Middle frontal gyrus (tissue), 1 donor: ENCODE measurements around the gene ZNF467.

ENCODE experiments used
- DNase-seq: peaks from one replicate; pipeline ENCODE4 v3.0.0-alpha.2; 2015; ENCODE audit warnings: low spot score; ENCODE audit errors: extremely low spot score

ZNF467 gene

GRCh38 chr7:149772241-149772955, 990 bp downstream of the ZNF467 start:
- DNase-seq: no peak

- DNase-seq: peak; percentile 67
These were observed 1.6 kb downstream of the ZNF467 start for GRCh38 chr7:149771720-149772240.

GRCh38 chr7:149770728-149771636, 2.4 kb downstream of the ZNF467 start:
- DNase-seq: no peak

GRCh38 chr7:149769915-149770314, 3.5 kb downstream of the ZNF467 start:
- DNase-seq: no peak

GRCh38 chr7:149768931-149769330, 4.5 kb downstream of the ZNF467 start:
- DNase-seq: no peak

GRCh38 chr7:149767068-149767467, 6.3 kb downstream of the ZNF467 start:
- no peak for DNase-seq

- no peak for DNase-seq
These were observed 7.2 kb downstream of the ZNF467 start for GRCh38 chr7:149766135-149766675.

- DNase-seq: no peak
These were observed 7.8 kb downstream of the ZNF467 start for GRCh38 chr7:149765399-149766121.

- no peak for DNase-seq
These were observed 8.6 kb downstream of the ZNF467 start for GRCh38 chr7:149764481-149765398.

- DNase-seq: no peak
These were observed 9.7 kb downstream of the ZNF467 start for GRCh38 chr7:149763563-149764240.

- DNase-seq: no peak
These were observed 10.8 kb downstream of the ZNF467 start for GRCh38 chr7:149762610-149763009.

GRCh38 chr7:149762089-149762488, 11.3 kb downstream of the ZNF467 start:
- no peak for DNase-seq

- DNase-seq: no peak
These were observed 12.1 kb downstream of the ZNF467 start for GRCh38 chr7:149761307-149761706.

- DNase-seq: no peak
These were observed 12.8 kb downstream of the ZNF467 start for GRCh38 chr7:149760538-149760937.

GRCh38 chr7:149759093-149759860, 14.1 kb downstream of the ZNF467 start:
- no peak for DNase-seq

GRCh38 chr7:149753375-149754233, 19.8 kb downstream of the ZNF467 start:
- DNase-seq: no peak

GRCh38 chr7:149752646-149753045, 20.7 kb downstream of the ZNF467 start:
- no peak for DNase-seq
